K562 (cell line): ENCODE results near the gene CNGA3. TPM values are rescaled to one million over a fixed set of nuclear protein-coding genes. Genes with fewer than 3 reads are reported as not detected.
A peak's percentile ranks its signal among the peaks of the same experiment; 100 is the strongest.

Source experiments
- GTF2F1 ChIP-seq: IDR thresholded peaks from 2 replicates; pipeline ENCODE4 v1.6.1; 2011; ENCODE audit warnings: low read depth, low read length, improper control_type of control experiment
- KDM5B ChIP-seq: fragments of 200-600 bp; sonication (generic); IDR thresholded peaks from 2 replicates; pipeline ENCODE4 v1.6.1; 2012; ENCODE audit warnings: low read depth, mild to moderate bottlenecking, moderate library complexity, low read length, control low read depth, inconsistent platforms; ENCODE audit not compliant: insufficient replicate concordance
- NELFE ChIP-seq: IDR thresholded peaks from 2 replicates; pipeline ENCODE4 v1.6.1; 2011; ENCODE audit warnings: mild to moderate bottlenecking; ENCODE audit not compliant: insufficient read depth, insufficient read length
- NR2F6 ChIP-seq: fragments of 450-650 bp; formaldehyde crosslinking; IDR thresholded peaks from 2 replicates; pipeline ENCODE4 v1.4.0; 2020; ENCODE audit warnings: mild to moderate bottlenecking
- PHB2 ChIP-seq: fragments of 450-650 bp; IDR thresholded peaks from 2 replicates; pipeline ENCODE4 v1.6.1; 2017; ENCODE audit warnings: low read depth
- SMAD3 ChIP-seq: fragments of 450-650 bp; formaldehyde crosslinking; conservative IDR thresholded peaks from 2 replicates; pipeline ENCODE4 v1.4.0; 2020; ENCODE audit warnings: mild to moderate bottlenecking
- SRSF9 ChIP-seq: fragments of 200-400 bp; formaldehyde crosslinking; IDR thresholded peaks from 2 replicates; pipeline ENCODE4 v1.6.1; 2017; ENCODE audit warnings: low read depth, low read length, borderline replicate concordance
- WHSC1 ChIP-seq: IDR thresholded peaks from one replicate; pipeline ENCODE4 v1.6.1; 2012; ENCODE audit warnings: low read length, control low read depth, inconsistent platforms
- ZNF143 ChIP-seq: sonication (generic); formaldehyde crosslinking; IDR thresholded peaks from 2 replicates; pipeline ENCODE4 v1.9.0; 2022; ENCODE audit warnings: mild to moderate bottlenecking, missing genetic modification reagents
- polyA plus RNA-seq, 8 experiments: library from polyadenylated mRNA; depleted of rRNA in 4 of 8; stranded (reverse) in 5 of 8; unstranded in 3 of 8; fragments of >200 nt; fragmentation: Nextera tagmentation in 2 of 8; fragmentation: Illumina TruSeq in 1 of 8; extraction: Ambion mirVana in 2 of 8; extraction: Trizol in 1 of 8; gene quantifications; 2 replicates each; pipeline versions ENCODE4 v1.2.1 to v1.2.3, GENCODE V29; 2011 to 2014; ENCODE audit warnings: inconsistent platforms in 1 of 8, missing spikeins in 1 of 8
- total RNA-seq, 7 experiments: library from RNA; depleted of rRNA in 6 of 7; stranded (reverse); fragments of >200 nt in 6 of 7; fragmentation: Illumina TruSeq in 2 of 7; extraction: Trizol in 2 of 7; gene quantifications; 2 replicates each; pipeline versions ENCODE4 v1.2.1 to v1.2.3, GENCODE V29; 2011 to 2021; ENCODE audit warnings: low replicate concordance in 1 of 7
- TF ChIP-seq, protein P1 (sequence below): sonication (generic); formaldehyde crosslinking; IDR thresholded peaks from 2 replicates; pipeline ENCODE4 v1.8.1; 2023; ENCODE audit warnings: missing genetic modification reagents, mild to moderate bottlenecking, borderline replicate concordance
- TF ChIP-seq, protein P2 (sequence below): fragments of 450-650 bp; formaldehyde crosslinking; IDR thresholded peaks from 2 replicates; pipeline ENCODE4 v1.4.0; 2020; ENCODE audit warnings: mild to moderate bottlenecking, moderate library complexity
- TF ChIP-seq, protein P3 (sequence below), 2 experiments: fragments of 450-650 bp in 1 of 2; IDR thresholded peaks; 2 replicates each; pipeline ENCODE4 v1.6.1; 2011 to 2017; ENCODE audit warnings: low read depth in 2 of 2, antibody characterized with exemption in 1 of 2, borderline replicate concordance in 1 of 2, low read length in 1 of 2, mild to moderate bottlenecking in 1 of 2, mixed read lengths in 1 of 2; ENCODE audit not compliant: control insufficient read depth in 1 of 2
- TF ChIP-seq, protein P4 (sequence below), 3 experiments: fragments of 200-800 bp in 1 of 3; fragments of 250-450 bp in 1 of 3; fragments of 450-650 bp in 1 of 3; sonication (Bioruptor Pico) in 1 of 3; sonication (Bioruptor generic) in 1 of 3; formaldehyde crosslinking in 1 of 3; IDR thresholded peaks; 2 replicates each; pipeline versions ENCODE4 v1.6.1 to v1.8.0; 2016 to 2022; ENCODE audit warnings: mild to moderate bottlenecking in 2 of 3, missing genetic modification characterization in 2 of 3, missing compliant biosample characterization in 1 of 3, moderate library complexity in 1 of 3

The CNGA3 gene
- total and polyA plus RNA-seq, 9 of the 15 experiments (the other 6 are each of a cell fraction or from before 2014, with no cell fraction given), result not detected

DNA sequence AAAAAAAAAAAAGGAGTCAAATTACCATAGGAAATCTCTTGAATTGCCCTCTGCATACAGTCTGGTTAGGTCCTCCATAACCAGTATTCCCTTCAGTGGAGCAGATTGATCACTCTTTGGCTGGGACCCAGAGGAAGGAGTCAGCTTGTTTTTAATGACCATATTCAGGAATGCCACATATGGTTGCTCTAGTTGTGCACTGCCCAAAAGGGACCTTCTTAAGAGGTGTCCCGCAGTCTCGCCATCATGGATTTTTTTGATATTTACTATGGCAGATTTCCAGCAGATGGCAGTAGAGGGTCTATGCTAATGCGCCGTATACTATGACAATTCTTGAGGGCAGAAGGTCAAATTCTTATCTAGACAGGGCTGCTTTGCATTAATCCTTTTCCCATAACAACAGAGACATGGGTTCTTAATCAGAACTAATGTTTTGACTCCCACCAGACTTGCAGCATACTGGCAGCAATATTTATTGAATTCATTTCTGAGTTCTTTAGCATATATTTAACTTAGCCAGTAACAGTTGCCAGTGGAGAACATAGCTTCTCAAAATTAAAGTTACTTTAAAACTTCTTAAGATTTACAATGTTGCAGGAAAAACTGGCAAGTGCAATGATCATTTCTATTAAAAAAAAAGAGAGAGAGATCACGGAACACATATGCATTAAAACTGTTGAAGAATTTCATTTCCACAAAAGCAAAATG, 66.6 kb downstream of the CNGA3 start (continued):
- TF ChIP-seq, protein P1, sequence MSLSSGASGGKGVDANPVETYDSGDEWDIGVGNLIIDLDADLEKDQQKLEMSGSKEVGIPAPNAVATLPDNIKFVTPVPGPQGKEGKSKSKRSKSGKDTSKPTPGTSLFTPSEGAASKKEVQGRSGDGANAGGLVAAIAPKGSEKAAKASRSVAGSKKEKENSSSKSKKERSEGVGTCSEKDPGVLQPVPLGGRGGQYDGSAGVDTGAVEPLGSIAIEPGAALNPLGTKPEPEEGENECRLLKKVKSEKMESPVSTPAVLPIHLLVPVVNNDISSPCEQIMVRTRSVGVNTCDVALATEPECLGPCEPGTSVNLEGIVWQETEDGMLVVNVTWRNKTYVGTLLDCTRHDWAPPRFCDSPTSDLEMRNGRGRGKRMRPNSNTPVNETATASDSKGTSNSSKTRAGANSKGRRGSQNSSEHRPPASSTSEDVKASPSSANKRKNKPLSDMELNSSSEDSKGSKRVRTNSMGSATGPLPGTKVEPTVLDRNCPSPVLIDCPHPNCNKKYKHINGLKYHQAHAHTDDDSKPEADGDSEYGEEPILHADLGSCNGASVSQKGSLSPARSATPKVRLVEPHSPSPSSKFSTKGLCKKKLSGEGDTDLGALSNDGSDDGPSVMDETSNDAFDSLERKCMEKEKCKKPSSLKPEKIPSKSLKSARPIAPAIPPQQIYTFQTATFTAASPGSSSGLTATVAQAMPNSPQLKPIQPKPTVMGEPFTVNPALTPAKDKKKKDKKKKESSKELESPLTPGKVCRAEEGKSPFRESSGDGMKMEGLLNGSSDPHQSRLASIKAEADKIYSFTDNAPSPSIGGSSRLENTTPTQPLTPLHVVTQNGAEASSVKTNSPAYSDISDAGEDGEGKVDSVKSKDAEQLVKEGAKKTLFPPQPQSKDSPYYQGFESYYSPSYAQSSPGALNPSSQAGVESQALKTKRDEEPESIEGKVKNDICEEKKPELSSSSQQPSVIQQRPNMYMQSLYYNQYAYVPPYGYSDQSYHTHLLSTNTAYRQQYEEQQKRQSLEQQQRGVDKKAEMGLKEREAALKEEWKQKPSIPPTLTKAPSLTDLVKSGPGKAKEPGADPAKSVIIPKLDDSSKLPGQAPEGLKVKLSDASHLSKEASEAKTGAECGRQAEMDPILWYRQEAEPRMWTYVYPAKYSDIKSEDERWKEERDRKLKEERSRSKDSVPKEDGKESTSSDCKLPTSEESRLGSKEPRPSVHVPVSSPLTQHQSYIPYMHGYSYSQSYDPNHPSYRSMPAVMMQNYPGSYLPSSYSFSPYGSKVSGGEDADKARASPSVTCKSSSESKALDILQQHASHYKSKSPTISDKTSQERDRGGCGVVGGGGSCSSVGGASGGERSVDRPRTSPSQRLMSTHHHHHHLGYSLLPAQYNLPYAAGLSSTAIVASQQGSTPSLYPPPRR (CRISPR knock-in tag), result no peak
- no peak for TF ChIP-seq PHB2
- TF ChIP-seq KDM5B, result no peak
- TF ChIP-seq SMAD3 (CRISPR knock-in tag), result no peak
- no peak for TF ChIP-seq SRSF9
- peak; percentile 80; the same call in 1 of the 2 replicates for TF ChIP-seq NR2F6 (CRISPR knock-in tag)
- TF ChIP-seq, protein P2, sequence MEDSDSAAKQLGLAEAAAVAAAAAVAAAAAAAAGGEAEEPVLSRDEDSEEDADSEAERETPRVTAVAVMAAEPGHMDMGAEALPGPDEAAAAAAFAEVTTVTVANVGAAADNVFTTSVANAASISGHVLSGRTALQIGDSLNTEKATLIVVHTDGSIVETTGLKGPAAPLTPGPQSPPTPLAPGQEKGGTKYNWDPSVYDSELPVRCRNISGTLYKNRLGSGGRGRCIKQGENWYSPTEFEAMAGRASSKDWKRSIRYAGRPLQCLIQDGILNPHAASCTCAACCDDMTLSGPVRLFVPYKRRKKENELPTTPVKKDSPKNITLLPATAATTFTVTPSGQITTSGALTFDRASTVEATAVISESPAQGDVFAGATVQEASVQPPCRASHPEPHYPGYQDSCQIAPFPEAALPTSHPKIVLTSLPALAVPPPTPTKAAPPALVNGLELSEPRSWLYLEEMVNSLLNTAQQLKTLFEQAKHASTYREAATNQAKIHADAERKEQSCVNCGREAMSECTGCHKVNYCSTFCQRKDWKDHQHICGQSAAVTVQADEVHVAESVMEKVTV (CRISPR knock-in tag), result peak; percentile 60; the same call in 1 of the 2 replicates
- TF ChIP-seq NELFE, result no peak
- TF ChIP-seq, protein P3, sequence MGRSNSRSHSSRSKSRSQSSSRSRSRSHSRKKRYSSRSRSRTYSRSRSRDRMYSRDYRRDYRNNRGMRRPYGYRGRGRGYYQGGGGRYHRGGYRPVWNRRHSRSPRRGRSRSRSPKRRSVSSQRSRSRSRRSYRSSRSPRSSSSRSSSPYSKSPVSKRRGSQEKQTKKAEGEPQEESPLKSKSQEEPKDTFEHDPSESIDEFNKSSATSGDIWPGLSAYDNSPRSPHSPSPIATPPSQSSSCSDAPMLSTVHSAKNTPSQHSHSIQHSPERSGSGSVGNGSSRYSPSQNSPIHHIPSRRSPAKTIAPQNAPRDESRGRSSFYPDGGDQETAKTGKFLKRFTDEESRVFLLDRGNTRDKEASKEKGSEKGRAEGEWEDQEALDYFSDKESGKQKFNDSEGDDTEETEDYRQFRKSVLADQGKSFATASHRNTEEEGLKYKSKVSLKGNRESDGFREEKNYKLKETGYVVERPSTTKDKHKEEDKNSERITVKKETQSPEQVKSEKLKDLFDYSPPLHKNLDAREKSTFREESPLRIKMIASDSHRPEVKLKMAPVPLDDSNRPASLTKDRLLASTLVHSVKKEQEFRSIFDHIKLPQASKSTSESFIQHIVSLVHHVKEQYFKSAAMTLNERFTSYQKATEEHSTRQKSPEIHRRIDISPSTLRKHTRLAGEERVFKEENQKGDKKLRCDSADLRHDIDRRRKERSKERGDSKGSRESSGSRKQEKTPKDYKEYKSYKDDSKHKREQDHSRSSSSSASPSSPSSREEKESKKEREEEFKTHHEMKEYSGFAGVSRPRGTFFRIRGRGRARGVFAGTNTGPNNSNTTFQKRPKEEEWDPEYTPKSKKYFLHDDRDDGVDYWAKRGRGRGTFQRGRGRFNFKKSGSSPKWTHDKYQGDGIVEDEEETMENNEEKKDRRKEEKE (IDR thresholded peaks at IDR 0.05; ENCODE audit: borderline replicate concordance in 1 of 2, control insufficient read depth in 1 of 2, low read depth in 2 of 2, low read length in 1 of 2), result no peak
- no peak for TF ChIP-seq ZNF143 (CRISPR knock-in tag)
- TF ChIP-seq, protein P4, sequence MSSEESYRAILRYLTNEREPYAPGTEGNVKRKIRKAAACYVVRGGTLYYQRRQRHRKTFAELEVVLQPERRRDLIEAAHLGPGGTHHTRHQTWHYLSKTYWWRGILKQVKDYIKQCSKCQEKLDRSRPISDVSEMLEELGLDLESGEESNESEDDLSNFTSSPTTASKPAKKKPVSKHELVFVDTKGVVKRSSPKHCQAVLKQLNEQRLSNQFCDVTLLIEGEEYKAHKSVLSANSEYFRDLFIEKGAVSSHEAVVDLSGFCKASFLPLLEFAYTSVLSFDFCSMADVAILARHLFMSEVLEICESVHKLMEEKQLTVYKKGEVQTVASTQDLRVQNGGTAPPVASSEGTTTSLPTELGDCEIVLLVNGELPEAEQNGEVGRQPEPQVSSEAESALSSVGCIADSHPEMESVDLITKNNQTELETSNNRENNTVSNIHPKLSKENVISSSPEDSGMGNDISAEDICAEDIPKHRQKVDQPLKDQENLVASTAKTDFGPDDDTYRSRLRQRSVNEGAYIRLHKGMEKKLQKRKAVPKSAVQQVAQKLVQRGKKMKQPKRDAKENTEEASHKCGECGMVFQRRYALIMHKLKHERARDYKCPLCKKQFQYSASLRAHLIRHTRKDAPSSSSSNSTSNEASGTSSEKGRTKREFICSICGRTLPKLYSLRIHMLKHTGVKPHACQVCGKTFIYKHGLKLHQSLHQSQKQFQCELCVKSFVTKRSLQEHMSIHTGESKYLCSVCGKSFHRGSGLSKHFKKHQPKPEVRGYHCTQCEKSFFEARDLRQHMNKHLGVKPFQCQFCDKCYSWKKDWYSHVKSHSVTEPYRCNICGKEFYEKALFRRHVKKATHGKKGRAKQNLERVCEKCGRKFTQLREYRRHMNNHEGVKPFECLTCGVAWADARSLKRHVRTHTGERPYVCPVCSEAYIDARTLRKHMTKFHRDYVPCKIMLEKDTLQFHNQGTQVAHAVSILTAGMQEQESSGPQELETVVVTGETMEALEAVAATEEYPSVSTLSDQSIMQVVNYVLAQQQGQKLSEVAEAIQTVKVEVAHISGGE (CRISPR knock-in tag; IDR thresholded peaks at IDR 0.05), result no peak
- no peak for TF ChIP-seq WHSC1
- no peak for TF ChIP-seq GTF2F1
